HT1080 (cell line): ENCODE measurements around the gene RBM10. TPM values are rescaled to one million over a fixed set of nuclear protein-coding genes. Genes with fewer than 3 reads are reported as not detected.

Experiments used
- DNase-seq: peaks from one replicate; pipeline ENCODE4 v3.0.0-alpha.2; 2015; ENCODE audit warnings: low read depth
- total RNA-seq: library from RNA; depleted of rRNA; stranded (reverse); fragments of >200 nt; shearing (Covaris generic); gene quantifications from 2 replicates; pipeline ENCODE4 v1.2.3, GENCODE V29; 2014

Gene RBM10
- total RNA-seq, 1 experiment from 2014 or later, result 67.3 TPM

GRCh38 chrX:47146936-47147859 lies 2.2 kb downstream of the RBM10 start:
- no peak for DNase-seq

DNA sequence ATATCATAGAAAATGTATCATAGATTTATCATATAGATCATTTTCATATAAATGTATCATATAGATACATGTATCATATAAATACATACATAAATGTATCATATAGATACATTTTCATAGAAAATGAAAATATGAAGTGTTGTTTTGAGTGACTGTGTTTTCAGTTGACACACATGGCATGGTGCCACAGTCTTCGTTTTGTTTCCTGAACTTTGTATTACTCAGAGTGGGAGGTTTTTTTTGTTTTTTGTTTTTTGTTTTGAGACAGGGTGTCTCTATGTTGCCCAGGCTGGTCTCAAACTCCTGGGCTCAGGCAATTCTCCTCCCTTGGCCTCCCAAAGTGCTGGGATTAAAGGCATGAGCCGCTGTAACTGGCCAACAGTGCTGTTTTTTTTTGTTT lies 3.9 kb downstream of the RBM10 start:
- no peak for DNase-seq

GRCh38 chrX:47151435-47151834 lies 6.4 kb downstream of the RBM10 start:
- no peak for DNase-seq

DNA sequence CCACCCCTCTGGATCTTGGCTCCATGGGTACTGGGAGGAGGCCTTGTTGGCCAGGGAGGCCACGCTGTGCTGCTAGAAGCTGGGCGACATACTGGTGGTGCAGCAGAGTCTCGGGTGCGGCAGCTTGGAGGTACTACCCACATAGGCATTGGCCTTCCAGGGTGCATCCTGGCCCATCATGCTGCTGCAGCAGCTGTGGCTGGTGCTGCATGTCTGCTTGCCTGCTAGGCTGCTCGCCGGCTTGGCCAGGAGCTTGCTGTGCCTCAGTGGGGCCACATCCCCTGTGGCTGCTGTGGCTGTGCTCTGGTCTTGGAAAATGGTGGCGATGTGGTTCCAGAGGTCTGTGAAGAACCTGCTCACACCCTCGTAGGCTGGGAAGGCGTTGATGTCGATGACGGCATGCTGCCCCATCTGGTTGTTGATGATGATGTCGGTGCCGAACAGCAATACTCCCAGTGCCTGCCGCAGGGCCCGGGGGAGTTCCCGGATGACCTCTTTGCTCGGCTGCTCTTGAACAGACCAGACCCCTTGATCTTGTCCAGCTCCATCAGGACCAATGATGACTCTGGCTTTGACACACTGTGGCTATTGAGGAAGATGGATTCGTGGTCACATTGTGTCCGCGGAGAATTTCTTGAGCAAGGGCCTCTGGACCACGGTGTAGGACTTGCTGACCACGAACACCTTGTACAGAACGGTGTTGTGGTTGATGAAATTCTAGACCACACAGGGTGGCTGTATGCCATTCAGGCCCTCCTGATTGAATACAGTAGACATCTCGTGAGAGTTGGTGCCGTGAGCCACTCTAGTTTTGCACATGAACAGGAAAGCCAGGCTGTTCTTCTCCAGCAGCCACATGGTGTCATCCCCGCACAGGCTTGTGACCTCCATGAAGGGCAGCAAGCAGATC lies 11.8 kb downstream of the RBM10 start:
- no peak for DNase-seq

GRCh38 chrX:47158131-47158530 lies 13.1 kb downstream of the RBM10 start:
- no peak for DNase-seq

- no peak for DNase-seq
Measured at GRCh38 chrX:47158781-47159180, 13.8 kb downstream of the RBM10 start.

GRCh38 chrX:47160781-47161180 lies 15.8 kb downstream of the RBM10 start:
- DNase-seq, result no peak

- no peak for DNase-seq
Measured at GRCh38 chrX:47162927-47163583, 18.0 kb downstream of the RBM10 start.

DNA sequence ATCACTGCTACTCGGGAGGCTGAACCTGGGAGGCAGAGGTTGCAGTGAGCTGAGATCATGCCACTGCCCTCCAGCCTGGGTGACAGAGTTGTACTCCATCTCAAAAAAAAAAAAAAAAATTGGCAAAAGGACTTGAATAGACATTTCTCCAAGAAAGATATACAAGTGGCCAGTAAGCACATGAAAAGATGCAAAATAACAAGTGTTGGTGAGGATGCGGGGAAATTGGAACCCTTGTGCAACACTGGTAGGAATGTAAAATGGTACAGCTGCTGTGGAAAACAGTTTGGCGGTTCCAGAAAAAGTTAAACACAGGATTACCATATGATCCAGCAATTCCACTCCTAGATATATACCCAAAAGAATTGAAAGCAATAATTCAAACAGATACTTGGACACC lies 19.4 kb downstream of the RBM10 start:
- no peak for DNase-seq

GRCh38 chrX:47166126-47166525 lies 21.1 kb downstream of the RBM10 start:
- DNase-seq, result no peak

GRCh38 chrX:47168495-47169073 lies 23.6 kb downstream of the RBM10 start:
- DNase-seq, result no peak

- no peak for DNase-seq
Measured at GRCh38 chrX:47169273-47169672, 24.3 kb downstream of the RBM10 start.

DNA sequence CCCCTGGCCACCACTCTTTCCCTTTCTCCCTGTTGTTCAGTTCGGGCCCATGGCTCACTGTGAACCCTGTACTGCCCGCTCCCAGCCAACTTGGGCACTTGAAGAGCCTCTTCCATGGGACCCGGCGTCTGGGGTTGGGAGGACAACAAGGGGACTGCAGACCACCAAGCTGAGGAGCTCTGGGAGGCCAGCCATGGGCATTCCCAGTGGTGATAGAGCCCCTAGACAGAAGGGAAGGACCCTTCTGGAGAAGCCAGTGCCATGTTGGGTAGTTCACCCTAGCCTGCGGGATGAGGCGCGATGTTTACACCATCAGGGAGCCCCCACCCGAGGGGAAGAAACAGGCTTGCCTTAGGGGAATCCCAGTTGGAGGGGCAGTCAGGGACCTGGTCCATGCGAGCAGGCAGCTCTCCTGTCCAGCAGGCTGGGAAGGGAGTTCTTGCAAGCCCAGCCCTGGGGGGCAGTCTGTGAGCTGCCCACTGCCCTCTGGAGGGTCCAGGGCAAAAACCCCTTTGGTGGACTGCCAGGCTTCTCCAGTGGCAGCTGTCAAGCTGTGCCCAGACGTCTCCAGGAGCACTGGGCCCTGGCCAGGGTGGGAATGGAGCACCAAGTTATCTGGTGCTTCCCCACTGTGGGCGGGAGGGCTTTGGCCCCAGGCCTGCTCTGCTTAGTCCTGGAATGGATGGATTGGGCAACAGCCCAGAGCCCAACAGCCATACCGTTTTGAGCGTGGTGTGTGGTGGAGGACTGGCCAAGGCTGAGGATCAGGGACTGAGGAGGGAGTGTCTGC lies 24.9 kb downstream of the RBM10 start:
- no peak for DNase-seq

DNA sequence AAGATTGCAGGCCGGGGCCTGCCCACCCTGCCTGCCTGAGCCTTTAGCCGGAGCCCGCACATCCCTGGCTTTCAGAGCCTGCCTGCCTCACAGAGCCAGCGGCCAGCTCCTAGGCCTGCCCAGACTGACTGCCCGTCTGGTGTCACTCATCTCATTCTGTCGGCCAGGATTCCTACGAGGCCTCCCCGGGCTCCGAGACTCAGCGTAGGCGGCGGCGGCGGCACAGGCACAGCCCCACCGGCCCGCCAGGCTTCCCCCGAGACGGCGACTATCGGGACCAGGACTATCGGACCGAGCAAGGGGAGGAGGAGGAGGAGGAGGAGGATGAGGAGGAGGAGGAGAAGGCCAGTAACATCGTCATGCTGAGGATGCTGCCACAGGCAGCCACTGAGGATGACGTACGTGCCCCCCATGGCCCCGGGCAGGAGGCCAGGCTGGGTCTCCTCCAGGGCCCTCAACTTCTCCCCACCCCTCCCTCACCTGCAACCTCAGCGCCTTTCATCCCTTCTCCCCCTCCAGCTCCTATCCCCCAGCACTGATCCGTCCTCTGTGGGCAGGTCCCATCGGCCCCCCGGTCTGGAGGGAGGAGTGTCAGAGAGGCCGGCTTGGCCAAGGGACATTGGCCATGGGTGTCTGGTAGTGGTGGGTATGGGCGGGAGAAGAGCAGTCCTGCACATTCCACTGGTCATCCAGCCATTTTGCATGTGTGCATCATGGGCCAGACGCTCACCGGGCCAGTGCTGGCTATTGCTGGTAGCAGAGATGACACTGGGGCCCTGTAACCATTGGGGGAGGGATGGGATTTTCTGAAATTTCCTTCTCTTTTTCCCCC lies 26.1 kb downstream of the RBM10 start:
- no peak for DNase-seq

DNA sequence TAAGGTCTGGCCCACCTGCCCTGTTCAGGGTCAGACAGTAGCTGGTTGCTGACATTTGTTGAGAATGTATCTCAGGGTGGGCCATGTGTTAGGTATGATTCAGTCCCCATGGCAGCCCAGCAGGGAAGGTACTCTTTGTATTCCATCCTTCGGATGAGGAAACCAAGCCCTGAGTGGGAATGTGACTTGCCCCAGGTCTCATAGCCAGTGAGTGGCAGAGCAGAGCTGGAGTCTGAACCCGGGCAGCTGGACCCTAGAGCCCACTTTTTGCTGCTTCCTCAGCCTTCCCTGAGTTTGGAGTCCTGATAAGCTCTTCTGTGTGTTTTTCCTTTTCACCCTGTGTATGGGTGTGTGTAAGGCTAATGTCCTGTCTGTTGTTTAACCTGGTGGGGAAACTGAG lies 27.0 kb downstream of the RBM10 start:
- DNase-seq, result no peak

GRCh38 chrX:47172549-47172948 lies 27.5 kb downstream of the RBM10 start:
- DNase-seq, result no peak

DNA sequence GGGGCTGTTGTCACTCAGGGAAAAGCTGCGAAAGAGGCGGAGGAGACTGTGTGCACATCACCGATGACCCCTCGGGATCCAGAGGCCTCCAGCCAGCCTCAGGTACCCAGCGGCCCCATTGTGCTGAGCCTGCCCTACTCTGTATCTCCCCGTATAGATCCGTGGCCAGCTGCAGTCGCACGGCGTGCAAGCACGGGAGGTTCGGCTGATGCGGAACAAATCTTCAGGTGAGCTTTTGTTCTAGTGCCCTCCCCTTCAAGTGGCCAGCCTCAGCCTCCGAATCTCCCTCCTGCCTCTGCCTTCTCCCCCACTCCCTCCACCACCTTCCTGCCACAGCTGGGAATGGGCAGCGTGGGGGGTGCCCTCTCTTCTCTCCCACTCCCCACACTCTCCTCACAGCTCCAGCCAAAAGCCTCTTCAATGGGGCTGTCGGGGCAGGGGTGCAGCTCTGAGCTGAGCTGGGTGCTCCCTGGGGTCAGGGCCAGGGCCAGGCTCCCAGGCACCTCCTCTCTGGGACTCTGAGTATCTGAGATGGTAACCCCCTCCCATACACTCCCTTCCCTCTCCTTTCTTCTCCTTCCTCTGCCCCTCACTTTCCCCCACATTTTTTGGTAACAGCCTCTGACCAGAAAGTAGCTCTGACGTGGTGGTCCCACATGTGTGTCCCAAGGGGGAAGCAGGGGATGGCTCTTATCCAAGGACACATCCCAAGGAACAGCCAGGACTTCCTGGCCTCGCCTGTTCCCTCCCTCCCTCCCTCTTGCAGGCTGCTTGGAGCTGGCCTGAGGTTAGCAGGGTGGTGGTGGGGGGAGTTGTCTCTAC lies 28.2 kb downstream of the RBM10 start:
- no peak for DNase-seq

DNA sequence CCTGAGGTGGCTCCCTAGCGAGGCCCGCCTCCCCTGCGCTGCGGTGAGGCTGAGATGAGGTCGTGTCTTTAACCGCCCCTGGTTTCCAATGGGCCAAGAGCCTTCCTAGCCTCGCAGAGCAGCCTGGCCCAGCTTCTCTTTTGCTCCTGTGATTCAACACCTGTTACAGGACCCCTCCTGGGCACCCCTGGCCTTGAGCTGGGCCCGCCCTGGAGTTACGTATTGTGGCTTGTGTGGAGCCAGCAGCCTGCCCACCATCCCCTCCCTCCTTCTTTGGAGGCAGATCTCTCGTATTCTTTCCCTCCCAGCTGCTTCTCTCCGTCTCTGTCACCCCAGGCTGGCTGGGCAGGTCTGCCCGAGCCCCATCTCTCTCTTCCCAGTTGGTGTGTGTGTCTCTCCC lies 29.4 kb downstream of the RBM10 start:
- no peak for DNase-seq
